ENCODE data around the gene AVPR2. TPM values are rescaled to one million over a fixed set of nuclear protein-coding genes. Genes with fewer than 3 reads are reported as not detected.

AVPR2 gene
- total and polyA plus RNA-seq, 9 of the 15 experiments (the other 6 are each of a cell fraction or from before 2014, with no cell fraction given), result not detected

GRCh38 chrX:153903238-153903980 is 1.1 kb upstream of the AVPR2 start:
- intact Hi-C loops (cut with micrococcal nuclease) (no loop called here), in situ Hi-C loops (cut with MboI) (no loop called here)
- no peak overlapping the region for H3K4me3 ChIP-seq
- no peak overlapping the region for H3K4me2 ChIP-seq (ENCODE audit: insufficient read depth, low read length)
- FAIRE-seq (no peak), ATAC-seq (peak; percentile 16), DNase-seq (ENCODE audit: extremely low read depth in 1 of 4, low spot score in 3 of 4) (no peak)
- no peak overlapping the region for H3K27ac ChIP-seq (ENCODE audit: extremely low read depth, low read depth, low read length)
- no peaks in the 10 kb centered on the region for H3K79me2 ChIP-seq (ENCODE audit: control insufficient read depth, insufficient read depth, low read length)
- no peak overlapping the region for H2AFZ ChIP-seq (ENCODE audit: low read depth, low read length)
- H3K36me3 ChIP-seq (ENCODE audit: control insufficient read depth, insufficient read depth, low read length), result no peaks in the 10 kb centered on the region
- H3K9ac ChIP-seq (ENCODE audit: insufficient read depth in 1 of 2, low read depth in 2 of 2, low read length in 2 of 2), result peak overlapping the region in 1 of 2 experiments; percentile 55; a peak in 1 of 4 replicates
- H3K9me3 ChIP-seq (replicated peaks; ENCODE audit: control insufficient read depth, insufficient read depth, low read depth, low read length), result no peaks in the 10 kb centered on the region
- H3K9me1 ChIP-seq (ENCODE audit: control insufficient read depth, insufficient read depth, low read length), result no peaks in the 10 kb centered on the region
- ChIA-PET CTCF (ENCODE audit: low intra/inter-chr PET ratio) (no interaction called here), POLR2A (no interaction called here)
- H4K20me1 ChIP-seq (replicated peaks; ENCODE audit: control insufficient read depth, insufficient read depth, low read length), result no peaks in the 10 kb centered on the region
- 62% methylated on average over 10 of the region's 18 CpGs for WGBS (ENCODE audit: insufficient coverage, low coverage, missing lambda C conversion rate)
- no TSS peak for BruUV-seq (replicated peaks)
- no peaks in the 10 kb centered on the region; a peak in 1 of 5 replicates for H3K27me3 ChIP-seq (ENCODE audit: control insufficient read depth in 2 of 2, insufficient read depth in 2 of 2, low read length in 2 of 2)
- peaks cover 17 to 67% of the 10 kb centered on the region in 2 experiments for H3K4me1 ChIP-seq (replicated peaks in 1 of 2; ENCODE audit: control insufficient read depth in 2 of 2, insufficient read depth in 2 of 2, low read length in 2 of 2)
- TF ChIP-seq POLR2G (IDR thresholded peaks at IDR 0.05; ENCODE audit: low read depth, low read length) (peak; percentile 64), RAD51 (IDR thresholded peaks at IDR 0.05; ENCODE audit: borderline replicate concordance, low read depth) (no peak), ZNF232 (CRISPR knock-in tag; IDR thresholded peaks at IDR 0.05) (no peak), SMAD2 (IDR thresholded peaks at IDR 0.05; ENCODE audit: low read depth, low read length) (no peak), NR1H2 (CRISPR knock-in tag; IDR thresholded peaks at IDR 0.05) (no peak), SFPQ (IDR thresholded peaks at IDR 0.05; ENCODE audit: low read depth, low read length) (no peak), SETDB1 (IDR thresholded peaks at IDR 0.05; ENCODE audit: low read length) (no peak), ZNF174 (CRISPR knock-in tag; IDR thresholded peaks at IDR 0.05) (no peak), HNRNPUL1 (IDR thresholded peaks at IDR 0.05; ENCODE audit: low read length) (no peak), CGGBP1 (CRISPR knock-in tag; IDR thresholded peaks at IDR 0.05) (no peak), NR3C1 (CRISPR knock-in tag; IDR thresholded peaks at IDR 0.05) (0 out of 2 replicates have a peak, but pooled peaks have one; percentile 16), ATF4 (CRISPR knock-in tag; IDR thresholded peaks at IDR 0.05) (no peak), ZBTB9 (CRISPR knock-in tag; IDR thresholded peaks at IDR 0.05) (no peak), CCAR2 (IDR thresholded peaks at IDR 0.05; ENCODE audit: low read depth, low read length) (0 out of 2 replicates have a peak, but pooled peaks have one; percentile 67), RFX7 (CRISPR knock-in tag; IDR thresholded peaks at IDR 0.05) (no peak), HDAC8 (tag; IDR thresholded peaks at IDR 0.05) (no peak), NEUROD1 (IDR thresholded peaks at IDR 0.05; ENCODE audit: borderline replicate concordance, low read depth, low read length, partially characterized antibody) (no peak)
- TF ChIP-seq, protein P1, sequence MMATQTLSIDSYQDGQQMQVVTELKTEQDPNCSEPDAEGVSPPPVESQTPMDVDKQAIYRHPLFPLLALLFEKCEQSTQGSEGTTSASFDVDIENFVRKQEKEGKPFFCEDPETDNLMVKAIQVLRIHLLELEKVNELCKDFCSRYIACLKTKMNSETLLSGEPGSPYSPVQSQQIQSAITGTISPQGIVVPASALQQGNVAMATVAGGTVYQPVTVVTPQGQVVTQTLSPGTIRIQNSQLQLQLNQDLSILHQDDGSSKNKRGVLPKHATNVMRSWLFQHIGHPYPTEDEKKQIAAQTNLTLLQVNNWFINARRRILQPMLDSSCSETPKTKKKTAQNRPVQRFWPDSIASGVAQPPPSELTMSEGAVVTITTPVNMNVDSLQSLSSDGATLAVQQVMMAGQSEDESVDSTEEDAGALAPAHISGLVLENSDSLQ (IDR thresholded peaks at IDR 0.05), result no peak

Data from K562 (cell line).